ENCODE measurements around the gene HECW1.
A peak's percentile ranks its signal among the peaks of the same experiment; 100 is the strongest.

DNA sequence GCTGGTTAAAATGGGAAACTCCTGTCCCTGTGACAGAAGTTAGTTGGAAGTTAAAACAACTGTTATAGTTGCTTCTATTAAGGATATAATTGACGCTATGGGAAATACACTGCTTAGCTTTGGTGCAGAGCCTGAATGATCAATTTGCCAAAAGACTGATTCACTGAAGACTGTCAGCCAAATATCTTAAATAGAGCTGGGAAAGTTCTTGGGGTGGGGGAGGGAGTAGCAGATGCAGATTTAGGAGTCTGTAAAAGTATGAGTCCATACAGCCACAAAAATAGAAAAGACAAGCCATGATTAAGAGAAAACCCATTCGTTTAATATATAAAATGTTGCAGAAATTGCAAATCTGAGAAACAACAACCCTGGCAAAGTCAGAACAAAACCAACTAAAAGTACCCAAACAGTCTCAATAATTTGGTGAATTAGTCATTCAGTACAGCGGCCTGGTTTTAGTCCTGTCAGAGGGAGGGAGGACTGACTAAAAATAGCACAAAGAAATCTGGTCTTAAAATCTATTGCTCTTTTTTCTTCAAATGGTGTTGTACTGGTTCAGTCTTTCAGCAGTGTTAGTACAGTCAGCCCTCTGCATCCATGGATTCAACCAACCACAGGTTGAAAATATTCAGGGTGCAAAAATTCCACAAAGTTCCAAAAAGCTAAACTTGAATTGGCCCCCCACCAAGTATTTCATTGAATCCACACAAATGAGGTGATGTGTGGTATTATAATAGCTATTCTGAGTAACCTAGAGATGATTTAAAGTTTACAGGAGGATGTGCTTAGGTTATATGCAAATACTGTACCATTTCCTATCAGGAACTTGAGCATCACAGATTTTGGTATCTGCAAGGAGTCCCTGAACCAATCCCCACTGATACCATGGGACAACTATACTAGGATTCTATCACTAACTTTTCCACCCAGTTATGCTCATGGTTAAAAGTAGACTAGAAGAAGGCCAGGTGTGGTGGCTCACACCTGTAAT, 500.4 kb downstream of the HECW1 start:
- TF ChIP-seq ZNF70 (CRISPR knock-in tag; IDR thresholded peaks at IDR 0.05) (no peak), ISL1 (CRISPR knock-in tag; IDR thresholded peaks at IDR 0.05) (peak; percentile 41; the same call in 1 of the 2 replicates), ESRRG (CRISPR knock-in tag; IDR thresholded peaks at IDR 0.05) (no peak), TCF4 (CRISPR knock-in tag; IDR thresholded peaks at IDR 0.05; ENCODE audit: borderline replicate concordance) (no peak), ZFP30 (CRISPR knock-in tag; IDR thresholded peaks at IDR 0.05) (no peak)

Measured in SK-N-SH treated with all-trans-retinoic acid at 6 μM for 48 hours (cell line).